Activated CD4-positive, CD25-positive, alpha-beta regulatory T cell (primary cell): Measurements from ENCODE around the gene PCDHGA3.
"Not testable (repeated sequence)": the region's sequence is repeated elsewhere in the genome, so short reads cannot be mapped to it uniquely, and the experiment has no call there.

ENCODE experiments used
- DNase-seq, 4 experiments: peaks; one replicate each; lab custom pipeline; 2025; lab: John Stamatoyannopoulos, UW

The PCDHGA3 gene

GRCh38 chr5:141346017-141346416 lies 2.4 kb downstream of the PCDHGA3 start:
- not testable (repeated sequence) for DNase-seq

- no peak for DNase-seq
These were observed 6.4 kb downstream of the PCDHGA3 start, which contains the start of gene PCDHGB1 for GRCh38 chr5:141349917-141350619. Gene PCDHGB1 (plus strand): TSS chr5:141350099. CDS start chr5:141350261, 162 bp downstream.

GRCh38 chr5:141351591-141351990 lies 8.0 kb downstream of the PCDHGA3 start:
- DNase-seq = no peak

- DNase-seq = no peak
These were observed 11.4 kb downstream of the PCDHGA3 start, which contains the start of gene PCDHGA4 for GRCh38 chr5:141354900-141355469. Gene PCDHGA4 (plus strand): TSS chr5:141355021. CDS start chr5:141355108, 87 bp downstream.

GRCh38 chr5:141355641-141356040 lies 12.0 kb downstream of the PCDHGA3 start:
- DNase-seq = no peak

- DNase-seq = no peak
These were observed 12.5 kb downstream of the PCDHGA3 start for GRCh38 chr5:141356133-141356532.

GRCh38 chr5:141356950-141357349 lies 13.3 kb downstream of the PCDHGA3 start:
- DNase-seq = no peak

- no peak for DNase-seq
These were observed 16.3 kb downstream of the PCDHGA3 start, which contains the start of gene PCDHGB2 for GRCh38 chr5:141359790-141360426. Gene PCDHGB2 (plus strand): TSS chr5:141359994. CDS start chr5:141360136, 142 bp downstream.

- no peak for DNase-seq
These were observed 17.1 kb downstream of the PCDHGA3 start for GRCh38 chr5:141360685-141361084.

GRCh38 chr5:141362719-141363118 lies 19.1 kb downstream of the PCDHGA3 start:
- no peak for DNase-seq

- no peak for DNase-seq
These were observed 20.5 kb downstream of the PCDHGA3 start, which contains the start of gene PCDHGA5 for GRCh38 chr5:141363952-141364660. Gene PCDHGA5 (plus strand): TSS chr5:141364162. CDS start chr5:141364331, 169 bp downstream.

- DNase-seq = no peak
These were observed 22.6 kb downstream of the PCDHGA3 start for GRCh38 chr5:141366016-141366896.

- no peak for DNase-seq
These were observed 26.6 kb downstream of the PCDHGA3 start, which contains the start of gene PCDHGB3 for GRCh38 chr5:141369994-141370848. Gene PCDHGB3 (plus strand): TSS chr5:141370242. CDS start chr5:141370395, 153 bp downstream.

GRCh38 chr5:141371572-141372475 lies 28.2 kb downstream of the PCDHGA3 start:
- DNase-seq = no peak

GRCh38 chr5:141373673-141374317 lies 30.2 kb downstream of the PCDHGA3 start, which contains the start of gene PCDHGA6:
Gene PCDHGA6 (plus strand): TSS chr5:141373891. CDS start chr5:141374084, 193 bp downstream.
- DNase-seq = no peak

- DNase-seq = no peak
These were observed 31.0 kb downstream of the PCDHGA3 start for GRCh38 chr5:141374627-141375026.

GRCh38 chr5:141375444-141376155 lies 32.0 kb downstream of the PCDHGA3 start:
- DNase-seq = not testable (repeated sequence)
